Lower lobe of right lung (tissue), 2 donors: ENCODE measurements around the gene C1QTNF3. TPM values are rescaled to one million over a fixed set of nuclear protein-coding genes. Genes with fewer than 3 reads are reported as not detected.
"Not testable (repeated sequence)": the region's sequence is repeated elsewhere in the genome, so short reads cannot be mapped to it uniquely, and the experiment has no call there.

Experiments
- ATAC-seq, 2 donors: fragments of 200-7000 bp; cut with Tn5 transposase; one replicate each; pipeline ENCODE4 v1.9.1; 2020 to 2022; ENCODE audit warnings: mild to moderate bottlenecking in 2 of 2, moderate library complexity in 2 of 2
- DNase-seq: peaks from one replicate; pipeline ENCODE4 v3.0.0-alpha.2; 2020
- H3K27ac ChIP-seq: fragments of 200-600 bp; one replicate; pipeline ENCODE4 v1.8.0; 2022
- H3K27me3 ChIP-seq: fragments of 200-600 bp; one replicate; pipeline ENCODE4 v1.8.0; 2022; ENCODE audit warnings: low read depth
- H3K36me3 ChIP-seq: fragments of 200-600 bp; one replicate; pipeline ENCODE4 v1.8.0; 2022; ENCODE audit warnings: mild to moderate bottlenecking
- H3K4me1 ChIP-seq: fragments of 200-600 bp; one replicate; pipeline ENCODE4 v1.8.0; 2022
- H3K4me3 ChIP-seq: fragments of 200-600 bp; one replicate; pipeline ENCODE4 v1.8.0; 2022; ENCODE audit warnings: mild to moderate bottlenecking
- H3K9me3 ChIP-seq: fragments of 200-600 bp; one replicate; pipeline ENCODE4 v1.8.0; 2022
- CTCF ChIP-seq: fragments of 200-600 bp; IDR thresholded peaks from one replicate; pipeline ENCODE4 v1.8.0; 2022; ENCODE audit warnings: antibody characterized with exemption, mild to moderate bottlenecking
- intact Hi-C: fragments of 100-400 bp; cut with DNase I; formaldehyde crosslinking; loops from one replicate; pipeline ENCODE4 v1.11.0; 2022
- long read RNA-seq: library from polyadenylated mRNA; unstranded; transcript quantifications from one replicate; pipeline ENCODE4 v2.0.0, GENCODE V29; 2021
- total RNA-seq: library from RNA; stranded (reverse); fragmentation: NEBNext Ultra II Directional; extraction: Animal tissue kit (Norgen Biotek cat#: 25700); gene quantifications from one replicate; pipeline ENCODE4 v1.2.1, GENCODE V29; 2021
- donor health status: DM: no; HTN: yes; CAD: no; lungs with severe emphysema.

Gene C1QTNF3
- total RNA-seq: 6.7 TPM
- long read RNA-seq, partial matches to known transcripts: 0 of 5 reads
- long read RNA-seq, other reads (novel, unspliced or antisense): 4 of 5 reads

GRCh38 chr5:34043099-34043876, at the start of gene C1QTNF3:
C1QTNF3 (minus strand) TSS chr5:34043213; CDS start chr5:34043125, 88 bp downstream.
- H3K4me3 ChIP-seq: peak within 1 kb of the TSS; percentile 22
- no peaks in the 10 kb centered on the region for H3K36me3 ChIP-seq
- ATAC-seq (peak; percentile 39 to 45), DNase-seq (no peak)
- H3K27ac ChIP-seq: peak within 1 kb of the TSS; percentile 7
- no peak for TF ChIP-seq CTCF
- H3K27me3 ChIP-seq: no peaks in the 10 kb centered on the region
- no peaks in the 10 kb centered on the region for H3K9me3 ChIP-seq
- intact Hi-C loops: no loop called here
- H3K4me1 ChIP-seq: peaks cover 21% of the 10 kb centered on the region

GRCh38 chr5:34091039-34091438, 48.0 kb upstream of the C1QTNF3 start:
- DNase-seq, H3K27ac ChIP-seq, intact Hi-C loops, H3K4me1 ChIP-seq, H3K4me3 ChIP-seq, H3K27me3 ChIP-seq, H3K36me3 ChIP-seq, H3K9me3 ChIP-seq, ATAC-seq: not testable (repeated sequence)

GRCh38 chr5:34089802-34090201, 46.8 kb upstream of the C1QTNF3 start:
- H3K4me1 ChIP-seq, H3K27me3 ChIP-seq, H3K36me3 ChIP-seq, DNase-seq, ATAC-seq, intact Hi-C loops, H3K9me3 ChIP-seq, H3K4me3 ChIP-seq, H3K27ac ChIP-seq: not testable (repeated sequence)

GRCh38 chr5:34087728-34088127, 44.7 kb upstream of the C1QTNF3 start:
- ATAC-seq, intact Hi-C loops, H3K4me3 ChIP-seq, H3K27ac ChIP-seq, H3K9me3 ChIP-seq, H3K4me1 ChIP-seq, H3K36me3 ChIP-seq, DNase-seq, H3K27me3 ChIP-seq: not testable (repeated sequence)

GRCh38 chr5:34083898-34084297, 40.9 kb upstream of the C1QTNF3 start:
- H3K4me1 ChIP-seq, H3K36me3 ChIP-seq, intact Hi-C loops, H3K9me3 ChIP-seq, H3K27ac ChIP-seq, DNase-seq, H3K27me3 ChIP-seq, ATAC-seq, H3K4me3 ChIP-seq: not testable (repeated sequence)

- H3K36me3 ChIP-seq, DNase-seq, intact Hi-C loops: not testable (repeated sequence)
These were observed 36.5 kb upstream of the C1QTNF3 start for GRCh38 chr5:34079505-34079904.

GRCh38 chr5:34077636-34078035, 34.6 kb upstream of the C1QTNF3 start:
- H3K27me3 ChIP-seq, H3K9me3 ChIP-seq, H3K27ac ChIP-seq, DNase-seq, H3K4me1 ChIP-seq, intact Hi-C loops, H3K4me3 ChIP-seq, H3K36me3 ChIP-seq, ATAC-seq: not testable (repeated sequence)

More at GRCh38 chr5:34079505-34079904, 36.5 kb upstream of the C1QTNF3 start:
- H3K4me1 ChIP-seq, H3K4me3 ChIP-seq, H3K27ac ChIP-seq, H3K9me3 ChIP-seq, ATAC-seq, H3K27me3 ChIP-seq: not testable (repeated sequence)

GRCh38 chr5:34076719-34077364, 33.8 kb upstream of the C1QTNF3 start:
- DNase-seq, H3K4me3 ChIP-seq, H3K9me3 ChIP-seq, ATAC-seq, intact Hi-C loops, H3K27ac ChIP-seq, H3K4me1 ChIP-seq, H3K27me3 ChIP-seq, H3K36me3 ChIP-seq: not testable (repeated sequence)

- DNase-seq, H3K36me3 ChIP-seq, ATAC-seq, intact Hi-C loops, H3K9me3 ChIP-seq, H3K27me3 ChIP-seq, H3K4me1 ChIP-seq, H3K27ac ChIP-seq, H3K4me3 ChIP-seq: not testable (repeated sequence)
These were observed 31.5 kb upstream of the C1QTNF3 start for GRCh38 chr5:34074472-34074871.

GRCh38 chr5:34074071-34074470, 31.1 kb upstream of the C1QTNF3 start:
- H3K27me3 ChIP-seq, H3K36me3 ChIP-seq, H3K4me1 ChIP-seq, H3K4me3 ChIP-seq, DNase-seq, intact Hi-C loops, ATAC-seq, H3K27ac ChIP-seq, H3K9me3 ChIP-seq: not testable (repeated sequence)

- H3K27ac ChIP-seq, ATAC-seq, H3K4me1 ChIP-seq, H3K9me3 ChIP-seq, DNase-seq, H3K27me3 ChIP-seq, H3K4me3 ChIP-seq, H3K36me3 ChIP-seq, intact Hi-C loops: not testable (repeated sequence)
These were observed 27.6 kb upstream of the C1QTNF3 start for GRCh38 chr5:34070626-34071025.
